H9 (cell line): ENCODE results near the gene SCUBE1. TPM values are rescaled to one million over a fixed set of nuclear protein-coding genes. Genes with fewer than 3 reads are reported as not detected.

ENCODE experiments used
- DNase-seq: peaks from one replicate; pipeline ENCODE4 v3.0.0-alpha.2; 2017
- H2AFZ ChIP-seq: one replicate; pipeline ENCODE4 v1.6.1; 2013; ENCODE audit warnings: mild to moderate bottlenecking, low read length, control low read depth, moderate library complexity
- H2AK5ac ChIP-seq: 2 replicates; pipeline ENCODE4 v1.6.1; 2013; ENCODE audit warnings: low read length, control low read depth, mixed read lengths; ENCODE audit not compliant: insufficient read length
- H2BK120ac ChIP-seq: one replicate; pipeline ENCODE4 v1.6.1; 2013; ENCODE audit warnings: low read depth, mild to moderate bottlenecking, low read length, control low read depth, inconsistent platforms; ENCODE audit not compliant: poor library complexity, severe bottlenecking
- H2BK12ac ChIP-seq: 2 replicates; pipeline ENCODE4 v1.6.1; 2013; ENCODE audit warnings: low read length, control low read depth, mixed read lengths, low read depth; ENCODE audit not compliant: insufficient read length
- H2BK15ac ChIP-seq: 2 replicates; pipeline ENCODE4 v1.6.1; 2013; ENCODE audit warnings: low read depth, low read length, control low read depth
- H2BK20ac ChIP-seq: one replicate; pipeline ENCODE4 v1.6.1; 2013; ENCODE audit warnings: low read depth, mild to moderate bottlenecking, low read length, control low read depth, inconsistent platforms; ENCODE audit not compliant: poor library complexity, severe bottlenecking
- H2BK5ac ChIP-seq: 2 replicates; pipeline ENCODE4 v1.6.1; 2013; ENCODE audit warnings: low read length, control low read depth, mixed read lengths; ENCODE audit not compliant: insufficient read length
- H3K14ac ChIP-seq: 2 replicates; pipeline ENCODE4 v1.6.1; 2013; ENCODE audit warnings: low read length, control low read depth; ENCODE audit not compliant: insufficient read depth
- H3K18ac ChIP-seq: 2 replicates; pipeline ENCODE4 v1.6.1; 2013; ENCODE audit warnings: low read depth, mild to moderate bottlenecking, mixed read lengths, low read length, control low read depth; ENCODE audit not compliant: insufficient read length
- H3K23ac ChIP-seq: 2 replicates; pipeline ENCODE4 v1.6.1; 2013; ENCODE audit warnings: low read length, control low read depth, mixed read lengths, low read depth; ENCODE audit not compliant: insufficient read length
- H3K23me2 ChIP-seq: 2 replicates; pipeline ENCODE4 v1.6.1; 2013; ENCODE audit warnings: low read depth, mild to moderate bottlenecking, mixed read lengths, low read length, control low read depth; ENCODE audit not compliant: insufficient read length, poor library complexity, severe bottlenecking
- H3K27ac ChIP-seq: 2 replicates; pipeline ENCODE4 v1.5.1; 2013; ENCODE audit warnings: low read length, control low read depth, mixed read lengths, low read depth; ENCODE audit not compliant: insufficient read length
- H3K27me3 ChIP-seq: 2 replicates; pipeline ENCODE4 v1.6.1; 2013; ENCODE audit warnings: low read length, control low read depth, inconsistent platforms; ENCODE audit not compliant: insufficient read depth
- H3K4ac ChIP-seq: 2 replicates; pipeline ENCODE4 v1.6.1; 2013; ENCODE audit warnings: low read depth, mild to moderate bottlenecking, control low read depth, inconsistent platforms, low read length, moderate library complexity
- H3K4me1 ChIP-seq: 2 replicates; pipeline ENCODE4 v1.6.1; 2013; ENCODE audit warnings: low read length, control low read depth, inconsistent platforms; ENCODE audit not compliant: insufficient read depth
- H3K4me2 ChIP-seq: 2 replicates; pipeline ENCODE4 v1.6.1; 2013; ENCODE audit warnings: low read length, control low read depth, mixed read lengths; ENCODE audit not compliant: insufficient read length, insufficient read depth
- H3K56ac ChIP-seq: 2 replicates; pipeline ENCODE4 v1.6.1; 2013; ENCODE audit warnings: low read depth, mild to moderate bottlenecking, mixed read lengths, low read length, control low read depth; ENCODE audit not compliant: insufficient read length
- H3K79me1 ChIP-seq: 2 replicates; pipeline ENCODE4 v1.6.1; 2013; ENCODE audit warnings: low read depth, mild to moderate bottlenecking, moderate library complexity, low read length, control low read depth, inconsistent platforms; ENCODE audit not compliant: insufficient read depth, poor library complexity, severe bottlenecking
- H3K79me2 ChIP-seq: 2 replicates; pipeline ENCODE4 v1.6.1; 2013; ENCODE audit warnings: low read length, control low read depth, inconsistent platforms; ENCODE audit not compliant: insufficient read depth
- H3K9ac ChIP-seq: 2 replicates; pipeline ENCODE4 v1.6.1; 2013; ENCODE audit warnings: low read length, control low read depth, mixed read lengths; ENCODE audit not compliant: insufficient read length; ENCODE audit errors: extremely low read depth
- H3K9me3 ChIP-seq: one replicate; pipeline ENCODE4 v1.6.1; 2013; ENCODE audit warnings: low read depth, low read length, inconsistent platforms; ENCODE audit not compliant: control insufficient read depth
- H3T11ph ChIP-seq: one replicate; pipeline ENCODE4 v1.6.1; 2013; ENCODE audit warnings: mild to moderate bottlenecking, low read length, control low read depth, inconsistent platforms
- H4K20me1 ChIP-seq: one replicate; pipeline ENCODE4 v1.6.1; 2013; ENCODE audit not compliant: control insufficient read depth, insufficient read length, insufficient read depth
- H4K5ac ChIP-seq: 2 replicates; pipeline ENCODE4 v1.6.1; 2013; ENCODE audit warnings: low read depth, mild to moderate bottlenecking, mixed read lengths, low read length, control low read depth; ENCODE audit not compliant: insufficient read length
- H4K8ac ChIP-seq: replicated peaks from 2 replicates; pipeline ENCODE4 v1.6.1; 2013; ENCODE audit warnings: low read length, control low read depth, mixed read lengths, low read depth; ENCODE audit not compliant: insufficient read length
- H4K91ac ChIP-seq: 2 replicates; pipeline ENCODE4 v1.6.1; 2013; ENCODE audit warnings: low read depth, mild to moderate bottlenecking, moderate library complexity, mixed read lengths, low read length, control low read depth; ENCODE audit not compliant: insufficient read length
- H3K27ac Mint-ChIP-seq, 3 experiments: 2 replicates in 2 of 3; 3 replicates in 1 of 3; pipeline ENCODE4 v1.8.0; 2020 to 2021; ENCODE audit warnings: mixed read lengths in 3 of 3, mild to moderate bottlenecking in 1 of 3, moderate library complexity in 1 of 3
- H3K27me3 Mint-ChIP-seq: 2 replicates; pipeline ENCODE4 v1.8.0; 2021; ENCODE audit warnings: low read depth, mild to moderate bottlenecking, moderate library complexity, mixed read lengths
- H3K36me3 Mint-ChIP-seq, 3 experiments: 2 replicates in 2 of 3; 3 replicates in 1 of 3; pipeline ENCODE4 v1.8.0; 2020 to 2021; ENCODE audit warnings: low read depth in 3 of 3, mixed read lengths in 3 of 3; ENCODE audit not compliant: insufficient read depth in 1 of 3
- H3K4me1 Mint-ChIP-seq, 2 experiments: 2 replicates each; pipeline ENCODE4 v1.8.0; 2020; ENCODE audit warnings: mixed read lengths in 2 of 2
- H3K4me3 Mint-ChIP-seq, 2 experiments: 2 replicates in 1 of 2; 3 replicates in 1 of 2; pipeline ENCODE4 v1.8.0; 2020 to 2021; ENCODE audit warnings: mild to moderate bottlenecking in 2 of 2, mixed read lengths in 2 of 2, moderate library complexity in 1 of 2
- H3K9me3 Mint-ChIP-seq, 2 experiments: 2 replicates in 1 of 2; 3 replicates in 1 of 2; pipeline ENCODE4 v1.8.0; 2020; ENCODE audit warnings: mild to moderate bottlenecking in 2 of 2, mixed read lengths in 2 of 2, moderate library complexity in 1 of 2
- WGBS: extraction: QIAGEN DNeasy Blood & Tissue Kit; methylation state at CpG from one replicate; pipeline ENCODE4 v1.1.7; 2013; ENCODE audit warnings: missing lambda C conversion rate, low lambda C conversion rate, mixed read lengths; ENCODE audit not compliant: insufficient read length; ENCODE audit errors: extremely low coverage; 5-methylcytosine and 5-hydroxymethylcytosine counted together
- long read RNA-seq: library from polyadenylated mRNA; unstranded; transcript quantifications from one replicate; pipeline ENCODE4 v2.0.0, GENCODE V29; 2020
- total RNA-seq: library from RNA; stranded (reverse); gene quantifications from 2 replicates; pipeline ENCODE4 v1.2.1, GENCODE V29; 2021
- TF ChIP-seq, protein P1 (sequence below): fragments of 200-600 bp; sonication (generic); conservative IDR thresholded peaks from 3 replicates; pipeline ENCODE4 v1.8.0; 2021; ENCODE audit warnings: antibody characterized with exemption, mild to moderate bottlenecking

The SCUBE1 gene
- 1.2 and 1.4 TPM in 2 replicates for total RNA-seq
- long read RNA-seq = 0 reads

DNA sequence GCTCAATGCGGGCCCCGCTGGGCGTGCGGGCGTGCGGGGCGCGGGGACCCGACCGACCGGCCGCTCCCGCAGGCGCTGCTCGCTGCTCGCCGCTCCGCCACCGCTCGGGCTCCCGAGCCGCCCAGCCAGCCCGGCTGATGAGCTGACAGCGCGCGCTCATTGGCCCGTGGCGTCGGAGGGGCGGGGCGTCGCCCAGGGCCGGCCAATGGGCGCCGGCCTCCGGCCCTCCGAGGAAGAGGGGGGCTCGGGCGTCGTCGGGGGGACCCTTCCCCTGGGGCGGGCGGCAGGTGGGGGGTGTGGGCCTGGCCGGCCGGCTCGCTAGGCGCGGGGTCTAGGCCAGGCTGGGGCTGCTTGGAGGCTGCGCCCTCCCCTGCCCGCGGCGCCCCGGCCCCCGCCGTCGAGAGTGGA, at the start of gene SCUBE1:
Gene SCUBE1, minus strand, starts transcription at position 111 of the 408 bp plus-strand sequence. CDS start 111 bp downstream, outside the sequence.
- TF ChIP-seq, protein P1, sequence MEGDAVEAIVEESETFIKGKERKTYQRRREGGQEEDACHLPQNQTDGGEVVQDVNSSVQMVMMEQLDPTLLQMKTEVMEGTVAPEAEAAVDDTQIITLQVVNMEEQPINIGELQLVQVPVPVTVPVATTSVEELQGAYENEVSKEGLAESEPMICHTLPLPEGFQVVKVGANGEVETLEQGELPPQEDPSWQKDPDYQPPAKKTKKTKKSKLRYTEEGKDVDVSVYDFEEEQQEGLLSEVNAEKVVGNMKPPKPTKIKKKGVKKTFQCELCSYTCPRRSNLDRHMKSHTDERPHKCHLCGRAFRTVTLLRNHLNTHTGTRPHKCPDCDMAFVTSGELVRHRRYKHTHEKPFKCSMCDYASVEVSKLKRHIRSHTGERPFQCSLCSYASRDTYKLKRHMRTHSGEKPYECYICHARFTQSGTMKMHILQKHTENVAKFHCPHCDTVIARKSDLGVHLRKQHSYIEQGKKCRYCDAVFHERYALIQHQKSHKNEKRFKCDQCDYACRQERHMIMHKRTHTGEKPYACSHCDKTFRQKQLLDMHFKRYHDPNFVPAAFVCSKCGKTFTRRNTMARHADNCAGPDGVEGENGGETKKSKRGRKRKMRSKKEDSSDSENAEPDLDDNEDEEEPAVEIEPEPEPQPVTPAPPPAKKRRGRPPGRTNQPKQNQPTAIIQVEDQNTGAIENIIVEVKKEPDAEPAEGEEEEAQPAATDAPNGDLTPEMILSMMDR = no peak
- Histone ChIP-seq H3K14ac (no peak within 1 kb of the TSS), H3K27ac (no peak within 1 kb of the TSS), H3T11ph (no peak within 1 kb of the TSS), H3K79me1 (no peaks in the 10 kb centered on the region), H3K23ac (no peak within 1 kb of the TSS), H2BK12ac (no peak within 1 kb of the TSS), H3K79me2 (no peaks in the 10 kb centered on the region), H3K27me3 (peaks cover 17% of the 10 kb centered on the region; the same call in 1 of the 2 replicates), H2BK5ac (no peak within 1 kb of the TSS), H3K18ac (no peak within 1 kb of the TSS), H3K4me2 (peak within 1 kb of the TSS; percentile 71), H3K9ac (no peak within 1 kb of the TSS), H2BK120ac (no peak within 1 kb of the TSS), H2AK5ac (no peak within 1 kb of the TSS), H2BK20ac (no peak within 1 kb of the TSS), H4K91ac (no peak within 1 kb of the TSS), H4K20me1 (peaks cover 3% of the 10 kb centered on the region), H3K4ac (no peak within 1 kb of the TSS), H4K8ac (no peak within 1 kb of the TSS), H3K56ac (no peak within 1 kb of the TSS), H2BK15ac (no peak within 1 kb of the TSS), H2AFZ (no peak within 1 kb of the TSS), H3K23me2 (no peaks in the 10 kb centered on the region), H3K4me1 (no peaks in the 10 kb centered on the region), H4K5ac (no peak within 1 kb of the TSS), H3K9me3 (no peaks in the 10 kb centered on the region)
- Mint-ChIP-seq H3K4me1 (peaks cover 18 to 46% of the 10 kb centered on the region in 2 experiments), H3K27ac (peak within 1 kb of the TSS in 1 of 3 experiments; percentile 27; a peak in 1 of 7 replicates), H3K9me3 (peaks cover 2 to 4% of the 10 kb centered on the region in 2 experiments; a peak in 3 of 5 replicates), H3K36me3 (peaks cover 0 to 2% (median 0%) of the 10 kb centered on the region in 3 experiments; a peak in 1 of 7 replicates), H3K4me3 (peak within 1 kb of the TSS; percentile 55 to 89), H3K27me3 (peaks cover 56% of the 10 kb centered on the region)
- WGBS = no CpG with 5 or more reads among the region's 56 CpGs
- peak; percentile 84 for DNase-seq
